HepG2 (cell line): Measurements from ENCODE around the gene CLPX. TPM values are rescaled to one million over a fixed set of nuclear protein-coding genes. Genes with fewer than 3 reads are reported as not detected.

Source experiments
- ASH2L ChIP-seq: fragments of 300-600, 200-600 bp; sonication (generic); IDR thresholded peaks from 2 replicates; pipeline ENCODE4 v1.7.0; 2017; ENCODE audit warnings: low read depth, mild to moderate bottlenecking, moderate library complexity, mixed read lengths, low read length; ENCODE audit not compliant: insufficient read length
- GATAD1 ChIP-seq: IDR thresholded peaks from 2 replicates; pipeline ENCODE4 v1.6.1; 2016; ENCODE audit warnings: missing genetic modification reagents, missing compliant biosample characterization
- NONO ChIP-seq, 2 experiments: fragments of 450-650 bp in 1 of 2; sonication (generic) in 1 of 2; formaldehyde crosslinking in 1 of 2; IDR thresholded peaks in 1 of 2; conservative IDR thresholded peaks in 1 of 2; 2 replicates each; pipeline versions ENCODE4 v1.6.1 to v1.8.0; 2017 to 2022; ENCODE audit warnings: mild to moderate bottlenecking in 1 of 2, missing genetic modification reagents in 1 of 2, moderate library complexity in 1 of 2
- SALL1 ChIP-seq: sonication (generic); formaldehyde crosslinking; IDR thresholded peaks from 2 replicates; pipeline ENCODE4 v1.8.0; 2022; ENCODE audit warnings: mild to moderate bottlenecking, missing genetic modification reagents
- SAP130 ChIP-seq: IDR thresholded peaks from 2 replicates; pipeline ENCODE4 v1.6.1; 2016; ENCODE audit warnings: low read depth
- ZC3H13 ChIP-seq: sonication (generic); formaldehyde crosslinking; IDR thresholded peaks from 2 replicates; pipeline ENCODE4 v1.8.1; 2023; ENCODE audit warnings: mild to moderate bottlenecking, missing genetic modification reagents, moderate library complexity
- ZMYM2 ChIP-seq: sonication (generic); formaldehyde crosslinking; IDR thresholded peaks from 2 replicates; pipeline ENCODE4 v1.8.0; 2022; ENCODE audit warnings: mild to moderate bottlenecking, missing genetic modification reagents
- ZNF101 ChIP-seq: sonication (generic); formaldehyde crosslinking; IDR thresholded peaks from 2 replicates; pipeline ENCODE4 v1.4.0; 2020; ENCODE audit warnings: mild to moderate bottlenecking, low read depth, missing genetic modification reagents, borderline replicate concordance
- ZNF232 ChIP-seq: sonication (generic); formaldehyde crosslinking; IDR thresholded peaks from 2 replicates; pipeline ENCODE4 v1.4.0; 2020; ENCODE audit warnings: missing genetic modification reagents, borderline replicate concordance
- ZNF274 ChIP-seq: sonication (generic); formaldehyde crosslinking; IDR thresholded peaks from 2 replicates; pipeline ENCODE4 v1.5.1; 2020; ENCODE audit warnings: mild to moderate bottlenecking, missing genetic modification reagents
- ZNF382 ChIP-seq: sonication (generic); formaldehyde crosslinking; IDR thresholded peaks from 2 replicates; pipeline ENCODE4 v1.5.0; 2020; ENCODE audit warnings: missing genetic modification reagents, mild to moderate bottlenecking, borderline replicate concordance
- ZNF660 ChIP-seq: sonication (generic); formaldehyde crosslinking; IDR thresholded peaks from 2 replicates; pipeline ENCODE4 v1.5.1; 2020; ENCODE audit warnings: mild to moderate bottlenecking, low read depth, missing genetic modification reagents, borderline replicate concordance
- polyA plus RNA-seq, 8 experiments: library from polyadenylated mRNA; depleted of rRNA in 3 of 8; stranded (reverse) in 7 of 8; unstranded in 1 of 8; fragments of >200 nt; fragmentation: Illumina TruSeq in 4 of 8; extraction: Trizol in 4 of 8; gene quantifications; 2 replicates each; pipeline versions ENCODE4 v1.2.1 to v1.2.3, GENCODE V29; 2011 to 2016; ENCODE audit warnings: low read depth in 4 of 8, missing spikeins in 1 of 8, mixed read lengths in 1 of 8; ENCODE audit not compliant: insufficient read depth in 1 of 8
- total RNA-seq, 5 experiments: library from RNA; depleted of rRNA; stranded (reverse); fragments of >200 nt; fragmentation: Illumina TruSeq; extraction: Trizol; gene quantifications; 2 replicates each; pipeline ENCODE4 v1.2.3, GENCODE V29; 2016; ENCODE audit warnings: low read depth in 1 of 5
- TF ChIP-seq, protein P1 (sequence below), 2 experiments: sonication (generic) in 1 of 2; formaldehyde crosslinking in 1 of 2; IDR thresholded peaks; 2 replicates each; pipeline versions ENCODE4 v1.4.0 to v1.6.1; 2016 to 2020; ENCODE audit warnings: borderline replicate concordance in 1 of 2, low read depth in 1 of 2, mild to moderate bottlenecking in 1 of 2, missing genetic modification reagents in 1 of 2
- TF ChIP-seq, protein P2 (sequence below): IDR thresholded peaks from 2 replicates; pipeline ENCODE4 v1.6.1; 2016
- TF ChIP-seq, protein P3 (sequence below): sonication (generic); formaldehyde crosslinking; IDR thresholded peaks from 2 replicates; pipeline ENCODE4 v1.5.0; 2020; ENCODE audit warnings: missing genetic modification reagents
- TF ChIP-seq, protein P4 (sequence below): sonication (generic); formaldehyde crosslinking; IDR thresholded peaks from 2 replicates; pipeline ENCODE4 v1.4.0; 2020; ENCODE audit warnings: missing genetic modification reagents
- TF ChIP-seq, protein P5 (sequence below): sonication (generic); formaldehyde crosslinking; IDR thresholded peaks from 2 replicates; pipeline ENCODE4 v1.8.0; 2022; ENCODE audit warnings: mild to moderate bottlenecking, missing genetic modification reagents

Gene CLPX
- total and polyA plus RNA-seq, 2 of the 13 experiments (the other 11 are each of a cell fraction or from before 2014, with no cell fraction given) = 33.9 to 61.3 TPM

DNA sequence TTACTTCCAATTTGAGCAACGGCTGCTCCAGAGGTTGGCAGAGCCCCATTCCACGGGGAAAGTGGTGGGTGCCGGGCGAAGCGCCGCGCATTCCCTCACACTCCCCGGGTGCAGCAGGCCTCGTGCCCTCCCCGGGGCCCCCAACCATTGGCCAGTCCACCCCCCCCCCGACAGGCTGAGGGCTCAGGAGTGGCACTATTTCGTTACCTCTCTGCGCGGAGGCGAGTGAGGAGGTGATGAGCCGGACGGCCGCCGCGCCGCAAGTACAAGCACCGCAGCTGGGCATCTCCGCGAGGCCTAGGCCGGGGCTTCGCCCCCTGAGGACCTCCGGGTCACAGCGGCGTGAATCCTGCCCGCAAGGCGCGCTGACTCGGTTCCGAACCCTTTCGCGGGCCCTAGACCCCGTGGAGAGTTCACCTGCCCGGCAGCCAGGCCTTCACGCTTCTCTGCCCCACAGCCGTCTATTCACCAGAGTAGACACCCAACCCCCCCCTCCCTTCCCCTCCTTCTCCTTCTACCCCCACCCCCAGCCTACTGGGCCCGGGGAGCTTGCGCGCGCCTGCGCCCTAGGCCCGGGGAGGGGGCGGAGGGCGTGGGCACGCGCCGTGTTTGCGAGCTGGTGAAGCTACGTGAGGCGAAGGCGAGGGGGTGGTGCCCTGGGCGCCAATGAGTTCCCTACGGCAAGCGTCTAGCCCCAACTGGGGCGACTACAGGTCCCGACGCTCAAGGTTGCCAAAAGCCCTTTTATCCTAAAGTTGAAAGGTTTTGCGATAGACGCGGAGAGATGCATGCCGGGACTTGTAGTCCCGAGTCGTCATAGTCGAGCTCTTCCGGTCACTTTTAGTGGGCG is at the start of gene CLPX (continued):
- TF ChIP-seq, protein P1, sequence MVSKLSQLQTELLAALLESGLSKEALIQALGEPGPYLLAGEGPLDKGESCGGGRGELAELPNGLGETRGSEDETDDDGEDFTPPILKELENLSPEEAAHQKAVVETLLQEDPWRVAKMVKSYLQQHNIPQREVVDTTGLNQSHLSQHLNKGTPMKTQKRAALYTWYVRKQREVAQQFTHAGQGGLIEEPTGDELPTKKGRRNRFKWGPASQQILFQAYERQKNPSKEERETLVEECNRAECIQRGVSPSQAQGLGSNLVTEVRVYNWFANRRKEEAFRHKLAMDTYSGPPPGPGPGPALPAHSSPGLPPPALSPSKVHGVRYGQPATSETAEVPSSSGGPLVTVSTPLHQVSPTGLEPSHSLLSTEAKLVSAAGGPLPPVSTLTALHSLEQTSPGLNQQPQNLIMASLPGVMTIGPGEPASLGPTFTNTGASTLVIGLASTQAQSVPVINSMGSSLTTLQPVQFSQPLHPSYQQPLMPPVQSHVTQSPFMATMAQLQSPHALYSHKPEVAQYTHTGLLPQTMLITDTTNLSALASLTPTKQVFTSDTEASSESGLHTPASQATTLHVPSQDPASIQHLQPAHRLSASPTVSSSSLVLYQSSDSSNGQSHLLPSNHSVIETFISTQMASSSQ (IDR thresholded peaks at IDR 0.05; ENCODE audit: low read depth) = peak; percentile 34; the same call in 1 of the 2 replicates
- TF ChIP-seq, protein P1 (CRISPR knock-in tag; IDR thresholded peaks at IDR 0.05; ENCODE audit: borderline replicate concordance) = peak; percentile 47; the same call in 1 of the 2 replicates
- TF ChIP-seq ZMYM2 (CRISPR knock-in tag) (no peak), ZNF101 (CRISPR knock-in tag) (no peak), SAP130 (CRISPR knock-in tag) (peak; percentile 75), SALL1 (CRISPR knock-in tag) (peak; percentile 56), ZC3H13 (CRISPR knock-in tag) (no peak), ZNF232 (CRISPR knock-in tag) (0 out of 2 replicates have a peak, but pooled peaks have one; percentile 9), ZNF660 (CRISPR knock-in tag) (0 out of 2 replicates have a peak, but pooled peaks have one; percentile 48), ZNF274 (CRISPR knock-in tag) (0 out of 2 replicates have a peak, but pooled peaks have one; percentile 13), NONO (IDR thresholded peaks at IDR 0.05) (no peak), NONO (CRISPR knock-in tag; conservative IDR thresholded peaks at IDR 0.05) (no peak), GATAD1 (CRISPR knock-in tag) (peak; percentile 71), ASH2L (peak; percentile 60), ZNF382 (no peak)
- TF ChIP-seq, protein P2, sequence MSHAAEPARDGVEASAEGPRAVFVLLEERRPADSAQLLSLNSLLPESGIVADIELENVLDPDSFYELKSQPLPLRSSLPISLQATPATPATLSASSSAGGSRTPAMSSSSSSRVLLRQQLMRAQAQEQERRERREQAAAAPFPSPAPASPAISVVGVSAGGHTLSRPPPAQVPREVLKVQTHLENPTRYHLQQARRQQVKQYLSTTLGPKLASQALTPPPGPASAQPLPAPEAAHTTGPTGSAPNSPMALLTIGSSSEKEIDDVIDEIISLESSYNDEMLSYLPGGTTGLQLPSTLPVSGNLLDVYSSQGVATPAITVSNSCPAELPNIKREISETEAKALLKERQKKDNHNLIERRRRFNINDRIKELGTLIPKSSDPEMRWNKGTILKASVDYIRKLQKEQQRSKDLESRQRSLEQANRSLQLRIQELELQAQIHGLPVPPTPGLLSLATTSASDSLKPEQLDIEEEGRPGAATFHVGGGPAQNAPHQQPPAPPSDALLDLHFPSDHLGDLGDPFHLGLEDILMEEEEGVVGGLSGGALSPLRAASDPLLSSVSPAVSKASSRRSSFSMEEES (CRISPR knock-in tag) = no peak; the same call in 1 of the 2 replicates
- TF ChIP-seq, protein P3, sequence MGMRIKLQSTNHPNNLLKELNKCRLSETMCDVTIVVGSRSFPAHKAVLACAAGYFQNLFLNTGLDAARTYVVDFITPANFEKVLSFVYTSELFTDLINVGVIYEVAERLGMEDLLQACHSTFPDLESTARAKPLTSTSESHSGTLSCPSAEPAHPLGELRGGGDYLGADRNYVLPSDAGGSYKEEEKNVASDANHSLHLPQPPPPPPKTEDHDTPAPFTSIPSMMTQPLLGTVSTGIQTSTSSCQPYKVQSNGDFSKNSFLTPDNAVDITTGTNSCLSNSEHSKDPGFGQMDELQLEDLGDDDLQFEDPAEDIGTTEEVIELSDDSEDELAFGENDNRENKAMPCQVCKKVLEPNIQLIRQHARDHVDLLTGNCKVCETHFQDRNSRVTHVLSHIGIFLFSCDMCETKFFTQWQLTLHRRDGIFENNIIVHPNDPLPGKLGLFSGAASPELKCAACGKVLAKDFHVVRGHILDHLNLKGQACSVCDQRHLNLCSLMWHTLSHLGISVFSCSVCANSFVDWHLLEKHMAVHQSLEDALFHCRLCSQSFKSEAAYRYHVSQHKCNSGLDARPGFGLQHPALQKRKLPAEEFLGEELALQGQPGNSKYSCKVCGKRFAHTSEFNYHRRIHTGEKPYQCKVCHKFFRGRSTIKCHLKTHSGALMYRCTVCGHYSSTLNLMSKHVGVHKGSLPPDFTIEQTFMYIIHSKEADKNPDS (CRISPR knock-in tag) = peak; percentile 32; the same call in 1 of the 2 replicates
- TF ChIP-seq, protein P4, sequence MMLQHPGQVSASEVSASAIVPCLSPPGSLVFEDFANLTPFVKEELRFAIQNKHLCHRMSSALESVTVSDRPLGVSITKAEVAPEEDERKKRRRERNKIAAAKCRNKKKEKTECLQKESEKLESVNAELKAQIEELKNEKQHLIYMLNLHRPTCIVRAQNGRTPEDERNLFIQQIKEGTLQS (CRISPR knock-in tag) = no peak
- TF ChIP-seq, protein P5, sequence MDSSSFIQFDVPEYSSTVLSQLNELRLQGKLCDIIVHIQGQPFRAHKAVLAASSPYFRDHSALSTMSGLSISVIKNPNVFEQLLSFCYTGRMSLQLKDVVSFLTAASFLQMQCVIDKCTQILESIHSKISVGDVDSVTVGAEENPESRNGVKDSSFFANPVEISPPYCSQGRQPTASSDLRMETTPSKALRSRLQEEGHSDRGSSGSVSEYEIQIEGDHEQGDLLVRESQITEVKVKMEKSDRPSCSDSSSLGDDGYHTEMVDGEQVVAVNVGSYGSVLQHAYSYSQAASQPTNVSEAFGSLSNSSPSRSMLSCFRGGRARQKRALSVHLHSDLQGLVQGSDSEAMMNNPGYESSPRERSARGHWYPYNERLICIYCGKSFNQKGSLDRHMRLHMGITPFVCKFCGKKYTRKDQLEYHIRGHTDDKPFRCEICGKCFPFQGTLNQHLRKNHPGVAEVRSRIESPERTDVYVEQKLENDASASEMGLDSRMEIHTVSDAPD (CRISPR knock-in tag) = peak; percentile 47; the same call in 1 of the 2 replicates
